OCI-LY1 (cell line): ENCODE measurements around the gene ZNF106.

Experiments used
- CTCF ChIP-seq: fragments of 200-600 bp; sonication (generic), shearing (Covaris generic); IDR thresholded peaks from 2 replicates; pipeline ENCODE4 v1.5.1; 2017; ENCODE audit warnings: mild to moderate bottlenecking, antibody characterized with exemption, low read length, moderate library complexity, mixed read lengths
- EZH2 ChIP-seq: fragments of 200-600 bp; sonication (generic), shearing (Covaris generic); IDR thresholded peaks from 2 replicates; pipeline ENCODE4 v1.8.0; 2017; ENCODE audit warnings: borderline replicate concordance, mixed run types, mild to moderate bottlenecking, antibody characterized with exemption, low read length, moderate library complexity, mixed read lengths

GRCh38 chr15:42387603-42388002, 103.3 kb downstream of the ZNF106 start:
- no peak for TF ChIP-seq EZH2
- TF ChIP-seq CTCF, result no peak
